Measurements from ENCODE around the gene CTNS.

Gene CTNS

DNA sequence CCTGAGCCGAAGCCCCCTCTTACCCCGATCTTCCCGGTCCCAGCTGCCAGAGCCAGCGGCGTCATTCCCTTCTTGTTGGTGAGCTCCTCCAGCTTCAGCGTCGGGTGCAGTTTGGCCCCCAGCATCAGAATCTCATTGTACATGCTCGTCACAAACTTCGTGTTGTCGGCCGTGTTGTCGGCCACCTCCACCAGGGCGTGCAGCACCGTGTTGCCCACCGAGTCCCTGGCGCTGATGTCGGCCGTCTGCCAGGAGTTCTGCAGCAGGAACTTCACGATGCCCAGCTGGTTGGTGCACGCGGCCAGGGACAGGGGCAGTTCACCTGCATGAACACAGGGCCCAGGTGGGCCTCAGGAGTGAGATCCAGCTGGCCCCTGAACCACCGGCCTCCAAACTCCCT is 46.8 kb upstream of the CTNS start:
- CTCF ChIA-PET, result interaction anchor here (1.4 kb wide), 1 partner anchor 93 kb away, joined by 4 read pairs; no protein-coding TSS in a partner anchor
- H3K27ac ChIP-seq (ENCODE audit: extremely low read depth, low read depth, low read length), result no peak overlapping the region
- no peak overlapping the region for H3K4me3 ChIP-seq (ENCODE audit: low read depth, low read length)
- TF ChIP-seq ZNF394 (tag by site-specific recombination; IDR thresholded peaks at IDR 0.05; ENCODE audit: borderline replicate concordance), result no peak
- TF ChIP-seq KLF10 (tag by site-specific recombination; IDR thresholded peaks at IDR 0.05), result no peak
- TF ChIP-seq ZNF510 (tag by site-specific recombination; IDR thresholded peaks at IDR 0.05; ENCODE audit: insufficient replicate concordance), result no peak
- no peak for TF ChIP-seq SCRT2 (tag by site-specific recombination; IDR thresholded peaks at IDR 0.05)
- no peak for TF ChIP-seq ZNF645 (tag by site-specific recombination; IDR thresholded peaks at IDR 0.05)
- no peak for TF ChIP-seq ZNF341 (tag by site-specific recombination; IDR thresholded peaks at IDR 0.05; ENCODE audit: low read depth)
- no peak for TF ChIP-seq SALL2 (tag by site-specific recombination; IDR thresholded peaks at IDR 0.05; ENCODE audit: borderline replicate concordance)
- no peak for TF ChIP-seq KLF9 (tag by site-specific recombination; IDR thresholded peaks at IDR 0.05; ENCODE audit: low read depth)
- no peak for TF ChIP-seq ZNF548 (tag by site-specific recombination; IDR thresholded peaks at IDR 0.05)
- TF ChIP-seq, protein P1, sequence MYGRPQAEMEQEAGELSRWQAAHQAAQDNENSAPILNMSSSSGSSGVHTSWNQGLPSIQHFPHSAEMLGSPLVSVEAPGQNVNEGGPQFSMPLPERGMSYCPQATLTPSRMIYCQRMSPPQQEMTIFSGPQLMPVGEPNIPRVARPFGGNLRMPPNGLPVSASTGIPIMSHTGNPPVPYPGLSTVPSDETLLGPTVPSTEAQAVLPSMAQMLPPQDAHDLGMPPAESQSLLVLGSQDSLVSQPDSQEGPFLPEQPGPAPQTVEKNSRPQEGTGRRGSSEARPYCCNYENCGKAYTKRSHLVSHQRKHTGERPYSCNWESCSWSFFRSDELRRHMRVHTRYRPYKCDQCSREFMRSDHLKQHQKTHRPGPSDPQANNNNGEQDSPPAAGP (tag by site-specific recombination; IDR thresholded peaks at IDR 0.05), result no peak
- no peak for TF ChIP-seq KLF1 (tag by site-specific recombination; IDR thresholded peaks at IDR 0.05)
- TF ChIP-seq ZNF707 (tag by site-specific recombination; IDR thresholded peaks at IDR 0.05), result no peak
- no peak for TF ChIP-seq ZNF10 (tag by site-specific recombination; IDR thresholded peaks at IDR 0.05)
- no peak for TF ChIP-seq ZNF48 (tag by site-specific recombination; IDR thresholded peaks at IDR 0.05)
- no peak for TF ChIP-seq ZNF221 (tag by site-specific recombination; IDR thresholded peaks at IDR 0.05; ENCODE audit: borderline replicate concordance)
- TF ChIP-seq MEIS1 (CRISPR knock-in tag; IDR thresholded peaks at IDR 0.05; ENCODE audit: borderline replicate concordance), result no peak
- TF ChIP-seq ZXDB (tag by site-specific recombination; IDR thresholded peaks at IDR 0.05), result no peak
- no peak for TF ChIP-seq ZFP69B (tag by site-specific recombination; IDR thresholded peaks at IDR 0.05)
- H3K36me3 ChIP-seq (ENCODE audit: control insufficient read depth in 2 of 2, insufficient read depth in 1 of 2, low read length in 2 of 2), result peaks cover 12 to 66% of the 10 kb centered on the region in 2 experiments; a peak in 2 of 3 replicates
- H3K9me3 ChIP-seq (ENCODE audit: control insufficient read depth, insufficient read depth, low read depth, low read length), result no peaks in the 10 kb centered on the region
- H3K4me1 ChIP-seq (ENCODE audit: control insufficient read depth, insufficient read depth, low read length), result no peaks in the 10 kb centered on the region
- POLR2A ChIA-PET, result no interaction called here

DNA sequence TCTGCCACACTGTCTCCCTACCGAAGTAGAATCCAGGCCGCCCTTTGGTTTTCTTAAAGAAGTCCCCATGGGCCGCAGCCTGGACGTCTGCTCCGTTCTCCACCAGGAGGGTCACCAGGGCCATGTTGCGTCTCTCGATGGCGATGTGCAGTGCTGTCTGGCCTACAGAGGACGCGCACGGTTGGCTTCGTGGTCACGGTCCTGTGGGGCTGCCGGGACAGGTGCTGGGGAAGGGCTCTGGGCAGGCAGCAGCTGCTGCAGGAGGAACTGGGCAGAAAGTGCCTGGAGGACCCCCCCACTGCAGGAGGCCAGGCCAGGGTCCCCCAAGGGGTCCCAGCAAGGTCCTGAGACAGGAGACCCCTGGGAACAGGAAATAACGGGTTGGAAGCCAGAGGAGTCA is 46.3 kb upstream of the CTNS start:
- POLR2A ChIA-PET, result no interaction called here
- Histone ChIP-seq H3K4me1 (ENCODE audit: control insufficient read depth, insufficient read depth, low read length) (no peaks in the 10 kb centered on the region), H3K27ac (ENCODE audit: extremely low read depth, low read depth, low read length) (no peak overlapping the region)

More for the DNA sequence above, 46.3 kb upstream of the CTNS start:
- no peak for TF ChIP-seq SP2 (tag by site-specific recombination; IDR thresholded peaks at IDR 0.05)
- no peak for TF ChIP-seq ZBTB7A (tag by site-specific recombination; IDR thresholded peaks at IDR 0.05; ENCODE audit: low read depth)
- no peak for TF ChIP-seq ZNF510 (tag by site-specific recombination; IDR thresholded peaks at IDR 0.05; ENCODE audit: insufficient replicate concordance)
- no peak for TF ChIP-seq PRDM1 (tag by site-specific recombination; IDR thresholded peaks at IDR 0.05)
- TF ChIP-seq ZNF580 (tag by site-specific recombination; IDR thresholded peaks at IDR 0.05), result no peak
- no peak for TF ChIP-seq ZNF660 (tag by site-specific recombination; IDR thresholded peaks at IDR 0.05)
- no peak for TF ChIP-seq ZNF16 (tag by site-specific recombination; IDR thresholded peaks at IDR 0.05; ENCODE audit: low read depth)
- TF ChIP-seq OSR2 (tag by site-specific recombination; IDR thresholded peaks at IDR 0.05), result no peak
- no peak for TF ChIP-seq ZNF529 (tag by site-specific recombination; IDR thresholded peaks at IDR 0.05; ENCODE audit: insufficient replicate concordance)
- no peak for TF ChIP-seq ZFP3 (tag by site-specific recombination; IDR thresholded peaks at IDR 0.05; ENCODE audit: low read depth)
- TF ChIP-seq, protein P1 (tag by site-specific recombination; IDR thresholded peaks at IDR 0.05), result no peak
- no peak for TF ChIP-seq ATF2 (tag by site-specific recombination; IDR thresholded peaks at IDR 0.05; ENCODE audit: low read depth)
- no peak for TF ChIP-seq ZNF202 (tag by site-specific recombination; IDR thresholded peaks at IDR 0.05; ENCODE audit: borderline replicate concordance)
- no peak for TF ChIP-seq YY2 (tag by site-specific recombination; IDR thresholded peaks at IDR 0.05)
- TF ChIP-seq ZNF629 (tag by site-specific recombination; IDR thresholded peaks at IDR 0.05), result no peak
- Histone ChIP-seq H3K9me3 (ENCODE audit: control insufficient read depth, insufficient read depth, low read depth, low read length) (no peaks in the 10 kb centered on the region), H3K36me3 (ENCODE audit: control insufficient read depth in 2 of 2, insufficient read depth in 1 of 2, low read length in 2 of 2) (peaks cover 12 to 67% of the 10 kb centered on the region in 2 experiments; a peak in 2 of 3 replicates), H3K4me3 (ENCODE audit: low read depth, low read length) (no peak overlapping the region)
- CTCF ChIA-PET, result no interaction called here

All from HEK293 (cell line).